Psoas muscle (tissue), 8 donors: ENCODE results near the gene TMEM72. TPM values are rescaled to one million over a fixed set of nuclear protein-coding genes. Genes with fewer than 3 reads are reported as not detected.

Experiments
- ATAC-seq, 4 donors: fragments of 200-7000 bp; cut with Tn5 transposase; one replicate each; pipeline ENCODE4 v1.9.1; 2020; ENCODE audit warnings: moderate library complexity in 3 of 4, mild to moderate bottlenecking in 2 of 4
- DNase-seq, 2 donors: peaks; one replicate each; pipeline ENCODE4 v3.0.0-alpha.2; 2020
- H3K27ac ChIP-seq: fragments of 200-600 bp; one replicate; pipeline ENCODE4 v1.8.0; 2022
- H3K27me3 ChIP-seq, 3 donors: fragments of 200-600 bp in 1 of 3; one replicate each; pipeline versions ENCODE4 v1.6.1 to v1.8.0; 2013 to 2022; ENCODE audit warnings: low read length in 2 of 3, mild to moderate bottlenecking in 2 of 3, moderate library complexity in 1 of 3; ENCODE audit not compliant: insufficient read depth in 3 of 3
- H3K36me3 ChIP-seq, 2 donors: fragments of 200-600 bp in 1 of 2; one replicate each; pipeline versions ENCODE4 v1.6.1 to v1.8.0; 2013 to 2022; ENCODE audit warnings: low read depth in 1 of 2, mild to moderate bottlenecking in 1 of 2, moderate library complexity in 1 of 2; ENCODE audit not compliant: insufficient read depth in 1 of 2
- H3K4me1 ChIP-seq: fragments of 200-600 bp; one replicate; pipeline ENCODE4 v1.8.0; 2022
- H3K4me3 ChIP-seq: fragments of 200-600 bp; one replicate; pipeline ENCODE4 v1.8.0; 2022; ENCODE audit warnings: mild to moderate bottlenecking
- H3K9me3 ChIP-seq: fragments of 200-600 bp; one replicate; pipeline ENCODE4 v1.8.0; 2022
- WGBS, 3 donors: extraction: QIAGEN DNeasy Blood & Tissue Kit; methylation state at CpG; one replicate each; pipeline versions ENCODE4 v1.1.6 to v1.1.7; 2013; 5-methylcytosine and 5-hydroxymethylcytosine counted together
- intact Hi-C, 2 donors: fragments of 100-400 bp; cut with DNase I; formaldehyde crosslinking; loops; one replicate each; pipeline versions ENCODE4 v1.11.0 to v1.14.2; 2022
- polyA plus RNA-seq, 3 donors: library from polyadenylated mRNA; stranded (reverse); fragments of 200-250 nt; gene quantifications; one replicate each; pipeline ENCODE4 v1.2.3, GENCODE V29; 2013
- total RNA-seq, 4 donors: library from RNA; stranded (reverse); fragmentation: NEBNext Ultra II Directional in 2 of 4; extraction: Animal tissue kit (Norgen Biotek cat#: 25700) in 2 of 4; gene quantifications; one replicate each; pipeline versions ENCODE4 v1.2.1 to v1.2.4, GENCODE V29; 2021 to 2023
- TF ChIP-seq, protein P1 (sequence below): fragments of 200-600 bp; IDR thresholded peaks from one replicate; pipeline ENCODE4 v1.8.0; 2022; ENCODE audit warnings: antibody characterized with exemption
- donor health status: healthy with polysubstance abuse.
- donor health status: DM: no; HTN: no; CAD: no; lungs with moderate emphysema.
- donor health status: Bipolar disorder and iron deficiency.
- donor health status: healthy.
- donor health status: DM: yes; HTN: yes; CAD: no.
- donor health status: DM: no; HTN: no; CAD: no.
- donor health status: DM: no; HTN: no; CAD: no.
- donor health status: DM: yes; HTN: yes; CAD: no.

TMEM72 gene
- total and polyA plus RNA-seq, 7 donors, result not detected

DNA sequence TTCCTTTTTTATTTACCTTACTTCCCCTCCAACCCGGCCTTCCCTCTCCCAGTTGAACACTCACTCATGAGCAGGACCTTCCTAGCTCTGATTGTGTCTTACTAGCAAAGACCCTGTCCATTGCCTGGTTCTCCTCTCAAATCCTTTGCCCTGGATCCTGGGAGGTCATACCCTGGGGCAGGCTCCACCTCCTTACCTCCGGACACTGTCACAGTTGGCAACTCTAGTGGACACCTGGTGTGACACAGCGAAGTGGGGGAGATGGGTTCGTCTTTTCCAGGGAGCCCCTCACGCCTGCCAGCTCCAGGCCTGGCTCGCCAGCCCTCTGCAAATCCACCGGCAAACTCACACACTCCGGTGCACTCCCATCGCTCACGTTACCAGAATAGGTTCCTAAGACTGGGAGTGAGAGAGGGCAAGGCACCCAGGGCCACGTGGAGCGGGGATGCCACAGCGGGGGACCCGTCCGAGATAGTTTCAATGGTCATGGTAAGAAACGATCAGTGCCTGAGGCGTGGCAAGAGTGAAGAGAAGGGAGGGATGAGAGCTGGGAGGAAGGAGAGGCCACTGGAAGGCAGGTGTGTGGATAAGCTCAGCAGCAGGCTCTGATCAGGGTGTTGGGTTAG is 30.9 kb upstream of the TMEM72 start:
- intact Hi-C loops, result no loop called here

DNA sequence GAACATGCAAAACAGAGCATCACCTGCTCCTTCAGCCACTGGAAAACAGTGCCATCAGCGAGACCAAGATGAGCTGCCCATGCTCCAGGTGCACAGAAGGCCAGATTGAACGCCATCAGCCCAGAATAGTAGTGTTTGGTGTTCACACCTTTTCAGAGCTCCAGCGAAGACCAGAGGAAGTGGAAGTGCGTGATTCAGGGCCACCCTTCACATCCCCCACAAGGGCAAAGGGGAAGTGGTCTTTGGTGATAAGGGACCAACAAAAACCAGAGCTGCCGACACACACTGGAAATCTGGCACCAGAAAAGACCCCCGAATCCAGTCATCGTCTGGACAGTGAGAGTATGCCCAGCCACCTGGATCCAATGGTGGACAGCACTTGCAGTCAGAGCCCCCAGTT is 29.5 kb upstream of the TMEM72 start:
- no peaks in the 10 kb centered on the region for H3K9me3 ChIP-seq
- H3K27me3 ChIP-seq, result no peaks in the 10 kb centered on the region
- ATAC-seq, result no peak
- no peak overlapping the region for H3K4me3 ChIP-seq
- DNase-seq, result no peak
- intact Hi-C loops, result no loop called here
- H3K4me1 ChIP-seq, result peaks cover 8% of the 10 kb centered on the region
- 84 to 90% (median 86%) methylated on average over 7 of the region's 7 CpGs for WGBS, 3 donors
- TF ChIP-seq, protein P1, sequence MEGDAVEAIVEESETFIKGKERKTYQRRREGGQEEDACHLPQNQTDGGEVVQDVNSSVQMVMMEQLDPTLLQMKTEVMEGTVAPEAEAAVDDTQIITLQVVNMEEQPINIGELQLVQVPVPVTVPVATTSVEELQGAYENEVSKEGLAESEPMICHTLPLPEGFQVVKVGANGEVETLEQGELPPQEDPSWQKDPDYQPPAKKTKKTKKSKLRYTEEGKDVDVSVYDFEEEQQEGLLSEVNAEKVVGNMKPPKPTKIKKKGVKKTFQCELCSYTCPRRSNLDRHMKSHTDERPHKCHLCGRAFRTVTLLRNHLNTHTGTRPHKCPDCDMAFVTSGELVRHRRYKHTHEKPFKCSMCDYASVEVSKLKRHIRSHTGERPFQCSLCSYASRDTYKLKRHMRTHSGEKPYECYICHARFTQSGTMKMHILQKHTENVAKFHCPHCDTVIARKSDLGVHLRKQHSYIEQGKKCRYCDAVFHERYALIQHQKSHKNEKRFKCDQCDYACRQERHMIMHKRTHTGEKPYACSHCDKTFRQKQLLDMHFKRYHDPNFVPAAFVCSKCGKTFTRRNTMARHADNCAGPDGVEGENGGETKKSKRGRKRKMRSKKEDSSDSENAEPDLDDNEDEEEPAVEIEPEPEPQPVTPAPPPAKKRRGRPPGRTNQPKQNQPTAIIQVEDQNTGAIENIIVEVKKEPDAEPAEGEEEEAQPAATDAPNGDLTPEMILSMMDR, result no peak
- H3K36me3 ChIP-seq, result no peaks in the 10 kb centered on the region
- no peak overlapping the region for H3K27ac ChIP-seq

More for the DNA sequence above, 30.9 kb upstream of the TMEM72 start:
- Histone ChIP-seq H3K36me3 (no peaks in the 10 kb centered on the region), H3K4me1 (peaks cover 8% of the 10 kb centered on the region), H3K27me3 (no peaks in the 10 kb centered on the region), H3K4me3 (no peak overlapping the region), H3K9me3 (no peaks in the 10 kb centered on the region), H3K27ac (no peak overlapping the region)
- WGBS, 3 donors, result 89 to 90% (median 90%) methylated on average over 17 of the region's 17 CpGs
- TF ChIP-seq, protein P1, result no peak
- DNase-seq (no peak), ATAC-seq (no peak)

DNA sequence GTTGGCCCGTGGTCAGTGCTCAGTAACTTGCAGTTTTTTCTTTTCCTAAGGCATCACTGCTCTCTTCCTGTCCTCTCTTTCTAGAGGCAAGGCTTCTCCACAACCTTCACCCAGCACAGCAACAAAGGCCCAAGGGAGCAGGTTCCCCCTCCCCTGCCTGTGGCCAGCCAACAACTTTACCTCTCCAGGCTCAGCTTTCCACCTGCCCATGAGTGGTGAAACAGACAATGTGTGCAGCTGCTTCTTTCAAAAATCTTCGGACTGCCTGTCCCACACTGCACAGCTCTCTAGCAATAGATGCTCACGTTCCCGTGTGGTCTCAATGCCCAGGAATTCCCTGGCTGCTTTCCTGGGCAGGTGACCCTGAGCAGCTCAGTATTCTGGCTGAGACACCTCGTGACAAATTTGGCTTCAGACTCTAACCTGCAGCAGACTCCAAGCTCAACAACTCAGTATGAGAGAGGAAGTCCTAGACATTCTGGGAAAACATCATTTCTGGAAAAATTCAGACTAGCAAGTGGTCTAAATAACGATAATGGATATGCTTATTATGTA is 28.9 kb upstream of the TMEM72 start:
- no peak for ATAC-seq
- WGBS, 3 donors, result 34 to 45% (median 37%) methylated on average over 6 of the region's 6 CpGs
- intact Hi-C loops, result no loop called here
- Histone ChIP-seq H3K4me1 (peaks cover 8% of the 10 kb centered on the region), H3K27me3 (no peaks in the 10 kb centered on the region), H3K27ac (no peak overlapping the region), H3K36me3 (no peaks in the 10 kb centered on the region), H3K9me3 (no peaks in the 10 kb centered on the region), H3K4me3 (no peak overlapping the region)
- DNase-seq, result no peak
- TF ChIP-seq, protein P1, result no peak

DNA sequence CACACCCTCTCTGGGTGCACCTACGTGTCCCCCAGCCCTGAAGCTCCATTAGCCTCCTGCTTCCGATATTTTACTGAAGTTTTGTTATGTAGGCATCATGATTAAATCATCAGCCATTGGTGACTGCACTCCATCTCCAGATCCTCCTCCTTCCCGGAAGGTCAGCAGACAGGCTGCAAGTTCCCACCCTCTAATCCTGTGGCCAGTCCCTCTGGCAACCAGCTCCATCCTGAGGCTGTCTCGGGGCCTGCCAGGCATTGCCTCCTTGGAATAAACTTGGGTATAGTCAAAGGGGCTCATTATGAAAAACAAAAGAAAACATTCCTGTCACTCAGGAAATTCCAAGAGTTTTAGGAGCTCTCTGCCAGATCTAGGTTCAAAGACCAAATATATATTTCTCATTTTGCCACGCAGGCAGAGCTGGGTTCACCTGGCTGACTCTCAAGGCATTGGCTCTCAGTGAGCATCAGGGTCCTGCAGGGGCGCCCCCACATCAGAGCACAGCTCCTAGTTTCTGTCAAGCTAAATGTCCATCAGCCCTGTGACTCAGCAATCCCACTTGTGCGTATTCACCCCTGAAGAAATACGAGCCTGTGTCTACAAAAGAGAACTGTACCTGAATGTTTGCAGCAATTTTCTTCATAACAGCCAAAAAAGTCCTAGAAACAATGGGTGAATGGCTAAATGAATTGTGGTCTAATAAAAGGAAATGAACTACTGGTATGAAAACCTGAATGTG is 27.4 kb upstream of the TMEM72 start:
- DNase-seq, result no peak
- Histone ChIP-seq H3K36me3 (no peaks in the 10 kb centered on the region), H3K27me3 (no peaks in the 10 kb centered on the region), H3K4me1 (peaks cover 8% of the 10 kb centered on the region), H3K4me3 (no peak overlapping the region), H3K27ac (no peak overlapping the region), H3K9me3 (no peaks in the 10 kb centered on the region)
- WGBS, 3 donors, result 83 to 86% (median 84%) methylated on average over 8 of the region's 8 CpGs
- intact Hi-C loops, result no loop called here
- no peak for ATAC-seq
- TF ChIP-seq, protein P1, result no peak
